Fibroblast of skin of left biceps (primary cell): Measurements from ENCODE around the gene IWS1.
"Not testable (repeated sequence)": the region's sequence is repeated elsewhere in the genome, so short reads cannot be mapped to it uniquely, and the experiment has no call there.

ENCODE experiments used
- DNase-seq, 2 experiments: peaks; one replicate each; pipeline ENCODE4 v3.0.0-alpha.2; 2013; ENCODE audit warnings: low read depth in 2 of 2

Gene IWS1

DNA sequence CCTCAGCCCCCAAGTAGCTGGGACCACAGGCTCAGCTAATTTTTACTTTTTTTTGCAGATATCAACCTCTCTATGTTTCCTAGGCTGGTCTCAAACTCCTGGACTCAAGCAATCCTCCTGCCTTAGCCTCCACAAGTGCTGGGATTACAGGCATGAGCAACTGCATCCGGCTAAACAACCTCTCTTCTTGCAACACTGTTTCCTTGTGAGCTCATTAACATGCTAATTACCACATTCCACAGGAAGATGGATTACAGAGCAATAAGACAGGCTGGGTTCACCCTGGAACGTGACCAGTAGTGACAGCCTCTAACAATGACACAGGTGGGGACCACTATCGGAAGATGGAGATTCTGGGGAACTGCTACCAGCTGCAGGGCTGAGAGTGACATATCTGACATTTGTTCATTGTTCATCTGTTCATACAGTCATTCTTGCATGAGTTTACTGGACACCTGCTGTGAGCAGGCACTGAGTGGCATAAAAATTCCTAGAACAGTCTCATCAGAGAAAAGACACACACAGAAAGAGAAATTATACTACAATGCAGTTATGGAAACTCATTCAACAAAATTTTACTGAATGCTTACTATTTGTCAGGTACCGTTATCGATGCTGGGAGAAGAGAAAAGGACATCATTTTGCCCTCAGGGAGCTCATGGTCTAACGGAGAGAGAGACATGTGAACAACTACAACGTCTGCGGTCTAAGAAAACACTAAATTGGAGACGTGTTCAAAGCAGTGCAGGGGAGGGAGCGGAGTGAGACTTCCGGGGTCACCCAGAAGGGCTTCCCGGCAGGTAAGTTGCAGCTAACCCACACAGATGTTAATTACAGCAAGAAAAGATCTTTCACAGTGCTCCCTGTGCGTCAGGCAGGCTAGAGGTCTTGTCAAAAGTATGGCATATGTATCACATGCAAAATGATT is 70.5 kb downstream of the IWS1 start:
- DNase-seq = no peak

DNA sequence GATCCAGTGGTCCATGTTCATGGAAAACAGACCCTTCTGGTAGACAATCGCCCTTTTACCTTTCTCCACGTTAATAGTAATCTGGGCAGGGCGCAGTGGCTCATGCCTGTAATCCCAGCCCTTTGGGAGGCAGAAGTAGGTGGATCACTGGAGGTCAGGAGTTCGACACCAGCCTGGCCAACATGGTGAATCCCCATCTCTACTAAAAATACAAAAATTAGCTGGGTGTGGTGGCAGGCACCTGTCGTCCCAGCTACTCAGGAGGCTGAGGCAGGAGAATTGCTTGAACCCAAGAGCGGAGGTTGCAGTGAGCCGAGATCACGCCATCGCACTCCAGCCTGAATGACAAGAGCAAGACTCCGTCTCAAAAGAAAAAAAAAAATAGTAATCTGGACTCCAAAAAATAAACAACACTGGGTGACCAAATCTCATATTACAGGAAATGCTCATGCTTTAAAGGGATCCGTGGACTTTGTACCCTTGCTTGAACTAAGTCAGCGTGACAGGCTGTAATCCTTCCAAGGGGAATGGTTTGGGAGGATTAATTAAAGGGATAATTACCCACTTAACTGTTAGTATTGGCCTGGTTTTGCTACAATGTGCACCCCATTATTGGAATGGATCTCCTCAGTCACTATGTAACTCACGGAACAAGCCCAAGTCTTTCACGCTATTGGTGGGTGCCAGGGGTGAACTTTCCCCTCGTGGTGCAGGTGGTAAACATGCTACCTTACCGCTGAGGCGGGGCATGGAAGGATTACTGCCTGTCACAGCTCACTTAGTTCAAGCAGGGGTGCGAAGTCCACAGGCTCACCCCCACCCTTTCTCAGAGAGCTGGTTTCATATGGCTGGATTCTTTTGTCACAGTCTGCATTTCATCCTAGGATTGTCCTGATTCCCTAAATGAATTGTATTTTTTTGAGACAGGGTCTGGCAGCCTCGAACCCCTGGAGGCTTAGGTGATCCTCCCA is 71.4 kb downstream of the IWS1 start:
- no peak for DNase-seq

DNA sequence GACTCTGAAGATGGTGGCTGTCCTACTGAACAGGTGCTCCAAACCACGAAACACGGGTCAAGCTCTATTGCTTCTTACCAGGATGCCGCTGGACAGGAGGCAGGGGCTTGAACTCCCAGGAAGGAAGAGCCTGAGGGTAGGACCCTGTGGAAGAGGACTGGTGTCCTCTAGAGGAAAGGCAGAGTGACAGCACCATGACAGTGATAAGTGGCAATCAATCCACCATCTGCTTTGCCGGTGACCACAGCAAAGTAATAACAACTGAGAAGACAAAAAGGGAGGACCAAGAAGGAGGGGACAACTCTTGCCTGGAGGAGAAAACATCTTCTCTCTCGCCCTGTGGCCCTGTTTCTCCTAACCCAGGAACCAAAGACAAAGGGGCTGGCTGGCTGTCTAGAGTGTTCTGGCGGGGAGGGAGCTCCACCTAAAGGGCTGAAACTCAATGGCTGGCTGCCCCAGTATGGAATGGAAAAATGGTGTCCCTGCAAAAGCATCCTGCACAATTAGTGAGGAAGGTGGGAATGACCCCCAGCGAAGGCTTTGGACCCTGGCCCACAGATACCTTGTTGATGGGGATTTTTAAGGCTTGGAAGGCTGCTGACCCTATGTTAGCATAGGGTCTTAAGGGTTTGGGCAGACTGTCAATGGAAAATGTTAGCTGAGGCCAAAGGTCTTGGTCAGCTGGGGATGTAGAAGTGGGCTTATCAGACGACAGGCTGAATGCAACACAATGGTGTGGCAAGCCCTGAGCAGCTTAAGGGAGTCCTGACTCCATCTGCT is 72.7 kb downstream of the IWS1 start:
- no peak for DNase-seq

DNA sequence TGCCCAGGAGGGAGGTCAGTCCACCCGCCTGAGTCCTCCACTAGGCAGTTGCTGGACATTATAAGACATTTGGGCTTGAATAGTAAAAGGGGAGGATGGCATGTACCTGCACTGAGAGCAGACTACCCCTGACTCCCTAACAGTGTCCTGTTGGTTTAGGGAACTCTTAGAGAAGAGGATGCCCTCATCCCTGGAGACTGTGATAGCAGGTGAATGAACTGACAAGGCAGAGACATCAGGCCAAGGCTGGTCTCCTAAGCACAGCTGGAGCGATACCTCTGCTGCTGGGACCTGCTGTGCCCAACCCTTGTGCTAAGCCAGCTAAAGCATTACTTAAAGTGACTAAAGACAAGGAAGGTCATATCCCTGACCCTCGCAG is 73.3 kb downstream of the IWS1 start:
- DNase-seq = no peak

DNA sequence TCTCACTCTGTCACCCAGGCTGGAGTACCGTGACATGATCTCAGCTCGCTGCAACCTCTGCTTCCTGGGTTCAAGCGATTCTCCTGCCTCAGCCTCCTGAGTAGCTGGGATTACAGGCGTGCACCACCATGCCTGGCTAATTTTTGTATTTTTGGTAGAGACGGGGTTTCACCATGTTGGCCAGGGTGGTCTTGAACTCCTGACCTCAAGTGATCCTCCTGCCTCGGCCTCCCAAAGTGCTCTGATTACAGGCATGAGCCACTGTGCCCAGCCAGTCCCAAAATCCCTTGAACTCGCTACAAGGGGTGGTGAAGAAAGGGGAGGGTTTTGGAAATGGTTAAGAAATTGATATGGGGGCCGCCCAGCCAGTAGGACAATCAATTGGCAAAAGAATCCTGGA is 73.9 kb downstream of the IWS1 start:
- not testable (repeated sequence) for DNase-seq

DNA sequence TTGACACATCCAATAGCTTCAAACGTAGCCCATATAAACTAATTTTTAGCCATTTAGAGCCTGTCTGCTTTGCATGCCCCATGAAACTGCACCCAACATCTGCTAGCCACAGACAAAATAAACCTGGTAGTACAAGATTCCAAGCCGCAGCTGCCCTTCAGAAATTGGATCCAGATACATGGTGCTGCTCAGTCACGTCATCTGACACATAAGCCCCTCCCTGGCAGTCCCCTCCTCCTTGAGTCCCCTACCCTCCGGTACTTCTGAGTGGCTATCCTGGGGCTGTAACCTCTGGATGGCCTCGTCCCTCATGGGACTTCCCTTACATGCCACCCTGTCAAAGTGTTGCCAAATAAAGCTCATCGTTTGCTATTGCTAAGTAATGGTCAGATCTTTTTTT is 74.3 kb downstream of the IWS1 start:
- DNase-seq = no peak

DNA sequence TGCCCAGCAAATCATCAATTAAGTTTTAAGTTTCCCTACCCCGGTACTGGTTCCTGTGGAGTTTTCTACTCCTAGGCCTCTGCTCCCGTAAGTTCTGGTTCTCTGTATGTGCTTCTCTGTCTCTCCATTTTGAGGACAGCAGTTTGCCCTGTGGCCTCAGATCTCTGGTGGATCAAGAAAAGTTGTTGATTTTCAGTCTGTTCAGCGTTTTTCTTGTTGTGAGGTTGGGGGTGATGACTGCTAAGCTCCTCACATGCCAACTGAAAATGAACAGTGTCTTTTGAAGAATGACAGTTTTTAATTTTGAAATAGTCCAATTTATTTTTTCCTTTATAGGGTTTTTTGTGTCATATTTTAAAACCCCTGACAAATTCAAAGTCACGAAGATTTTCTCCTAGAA is 76.4 kb downstream of the IWS1 start:
- DNase-seq = no peak

DNA sequence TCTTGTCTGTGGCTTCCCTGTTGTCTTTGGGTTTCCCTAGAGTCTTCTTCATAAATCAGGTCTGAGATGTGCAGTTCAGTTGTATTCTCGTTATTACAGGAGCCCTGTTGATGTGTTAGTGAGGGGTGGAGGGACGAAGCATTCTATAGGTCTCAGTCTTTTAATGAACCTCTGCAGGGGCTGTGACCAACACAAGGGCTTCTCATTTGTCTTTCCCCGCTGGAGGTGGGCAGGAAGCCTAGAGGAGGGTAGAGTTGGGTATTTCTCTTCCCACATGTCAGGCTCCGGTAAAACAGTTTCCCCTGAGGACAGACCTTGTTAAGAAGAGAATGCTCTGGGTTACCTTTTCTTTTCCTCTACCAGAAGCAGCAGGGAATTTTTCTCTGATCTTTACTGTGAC is 76.9 kb downstream of the IWS1 start:
- no peak for DNase-seq

DNA sequence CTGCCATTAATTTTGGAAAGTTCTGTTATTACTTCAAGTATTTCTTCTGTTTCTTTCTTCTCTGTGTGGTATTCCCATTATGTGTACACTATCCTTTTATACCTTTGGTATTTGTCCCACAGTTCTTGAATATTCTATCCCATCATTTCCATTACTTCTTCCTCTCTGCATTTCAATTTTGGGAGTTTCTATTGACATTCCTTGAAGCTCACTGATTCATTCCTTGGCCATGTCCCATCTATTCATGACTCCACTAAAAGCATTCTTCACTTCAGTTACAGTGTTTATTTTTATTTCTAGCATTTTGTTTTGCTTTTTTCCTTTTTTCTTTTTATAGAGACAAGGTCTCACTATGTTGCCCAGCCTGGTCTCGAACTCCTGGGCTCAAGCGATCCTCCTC is 77.8 kb downstream of the IWS1 start:
- DNase-seq = no peak

DNA sequence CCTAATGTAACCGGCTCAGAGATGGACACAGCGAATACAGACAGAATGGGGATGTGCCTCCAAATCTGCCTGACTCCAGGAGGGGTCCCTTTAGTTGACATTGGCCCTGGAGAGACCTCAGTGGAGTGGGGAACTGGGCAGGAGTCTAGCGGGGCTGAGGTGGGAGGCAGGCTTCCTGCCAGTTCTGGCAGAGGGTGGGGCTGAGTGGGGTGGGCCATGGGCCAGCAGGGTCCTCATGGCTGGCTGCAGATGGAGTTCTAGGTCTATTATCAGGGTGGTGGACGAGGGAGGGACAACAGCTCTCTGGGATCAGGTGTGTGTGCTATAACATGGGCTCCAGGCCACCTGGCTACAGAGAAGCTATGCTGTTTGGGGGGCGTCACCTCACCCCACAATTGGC is 86.9 kb downstream of the IWS1 start:
- DNase-seq = no peak

DNA sequence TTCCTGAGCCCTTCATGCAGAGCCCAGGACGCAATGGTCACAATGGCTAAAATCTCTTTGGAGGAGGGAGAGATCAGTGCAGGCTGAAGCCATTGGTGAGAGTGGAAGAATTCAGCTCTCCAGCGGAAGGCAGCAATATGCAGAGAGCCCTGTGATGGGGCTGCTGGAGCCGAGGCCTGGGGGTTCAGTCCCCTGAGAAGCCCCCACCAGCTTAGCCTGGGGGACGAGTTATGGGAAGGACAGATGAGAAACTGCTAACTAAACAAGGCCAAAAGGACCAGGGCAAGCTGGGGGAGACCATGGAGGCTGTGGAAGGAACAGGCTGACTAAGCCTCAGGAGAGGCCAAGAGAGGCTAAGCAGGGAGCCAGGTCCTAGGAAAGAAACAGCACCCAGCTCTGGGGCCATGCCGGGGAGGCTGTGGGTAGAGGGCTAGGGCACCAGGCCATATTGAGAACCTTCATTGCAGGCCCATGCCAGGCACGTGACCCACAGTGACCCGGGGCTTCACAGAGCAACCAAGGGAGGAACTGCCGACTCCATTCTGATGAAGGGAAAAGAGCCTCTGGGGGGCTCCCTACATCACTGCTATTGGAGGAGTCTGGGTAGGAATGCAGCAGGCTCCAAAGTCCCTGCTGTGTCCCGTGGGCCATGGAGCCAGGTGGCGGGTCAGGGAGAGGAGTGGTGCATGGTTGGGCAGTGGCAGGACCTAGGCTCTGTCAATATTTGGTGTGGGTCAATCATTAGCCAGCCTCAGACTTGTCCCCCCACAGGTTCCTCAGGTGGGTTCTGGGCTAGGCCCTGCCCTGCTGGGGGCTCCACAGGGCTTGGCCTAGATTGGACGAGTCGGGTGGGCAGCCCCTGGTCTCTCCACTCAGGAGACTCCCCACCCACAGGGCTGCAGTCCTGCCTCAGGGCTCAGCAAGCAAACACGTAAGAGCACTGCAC is 88.2 kb downstream of the IWS1 start:
- no peak for DNase-seq

DNA sequence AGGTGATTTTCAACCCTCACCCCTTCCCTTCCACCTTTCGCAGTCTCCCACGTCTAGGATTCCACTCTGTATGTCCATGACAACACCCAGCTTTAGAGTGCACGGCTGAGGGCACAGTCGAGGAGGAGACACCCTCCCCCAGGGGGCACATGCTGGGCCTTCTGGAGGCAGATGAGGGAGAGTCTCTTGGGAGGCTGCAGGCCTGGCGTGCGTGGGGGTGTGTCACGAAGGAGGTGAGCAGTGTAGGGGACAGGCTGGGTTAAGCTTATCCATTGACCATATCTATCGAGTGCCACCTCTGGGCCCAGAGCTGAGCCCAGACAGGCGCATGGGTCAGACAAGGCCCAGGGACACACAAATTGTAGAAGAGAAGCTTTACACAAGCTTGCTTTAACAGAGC is 89.2 kb downstream of the IWS1 start:
- DNase-seq = no peak

DNA sequence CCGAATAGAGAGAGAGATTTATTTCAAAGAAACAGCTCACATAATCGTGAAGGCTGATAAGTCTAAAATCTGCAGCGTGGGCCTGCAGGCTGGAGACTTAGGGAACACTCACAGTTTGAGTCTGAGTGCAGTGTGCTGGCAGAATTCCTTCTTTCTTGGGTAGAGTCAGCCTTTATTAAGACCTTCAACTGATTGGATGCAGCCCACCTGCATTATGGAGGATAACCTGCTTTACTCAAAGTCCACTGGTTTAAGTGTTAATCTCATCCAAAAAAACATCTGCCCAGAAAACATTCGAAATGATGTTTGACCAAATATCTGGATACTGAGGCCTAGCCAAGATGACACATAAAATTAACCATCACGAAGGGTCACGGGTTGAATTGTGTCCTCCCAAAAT is 91.8 kb downstream of the IWS1 start:
- DNase-seq = no peak

DNA sequence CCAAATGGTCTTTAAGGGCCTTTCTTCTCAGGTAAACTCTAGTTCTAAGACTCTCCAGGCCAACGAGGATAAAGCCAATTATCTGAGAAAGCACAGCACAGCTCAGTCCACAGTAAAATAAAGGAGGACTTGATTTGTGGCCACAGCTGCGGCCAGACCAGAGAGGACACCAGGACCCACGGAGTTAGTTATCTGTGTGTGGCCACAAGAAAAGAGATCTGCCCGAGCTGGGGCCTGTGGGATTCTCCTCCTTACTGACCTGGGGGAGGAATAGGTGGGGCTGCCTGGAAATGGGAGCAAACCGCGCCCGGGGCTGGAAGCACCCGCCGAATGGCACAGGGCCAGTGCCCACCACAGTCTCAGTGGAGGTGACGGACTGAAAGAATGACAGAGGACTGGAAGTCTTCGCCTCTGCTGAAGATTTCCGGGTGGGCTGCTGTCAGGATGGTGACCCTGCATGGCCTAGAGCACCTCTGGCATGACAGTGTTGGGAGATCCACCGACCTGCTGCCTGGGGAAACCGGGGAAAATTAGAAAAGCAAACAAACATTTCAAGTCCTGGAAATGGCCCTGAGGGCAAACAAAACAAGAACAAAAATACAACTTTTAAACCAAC is 94.8 kb downstream of the IWS1 start:
- DNase-seq = no peak
